Activated CD4-positive, alpha-beta T cell treated with anti-CD3 and anti-CD28 coated beads, Interleukin-2, amount 50 U/mL, for 16 hours (primary cell): ENCODE results near the gene EBNA1BP2.
A peak's percentile ranks its signal among the peaks of the same experiment; 100 is the strongest.
"Not testable (repeated sequence)": the region's sequence is repeated elsewhere in the genome, so short reads cannot be mapped to it uniquely, and the experiment has no call there.

ENCODE experiments used
- DNase-seq: peaks from one replicate; pipeline ENCODE4 v3.0.0-alpha.2; 2020

EBNA1BP2 gene

DNA sequence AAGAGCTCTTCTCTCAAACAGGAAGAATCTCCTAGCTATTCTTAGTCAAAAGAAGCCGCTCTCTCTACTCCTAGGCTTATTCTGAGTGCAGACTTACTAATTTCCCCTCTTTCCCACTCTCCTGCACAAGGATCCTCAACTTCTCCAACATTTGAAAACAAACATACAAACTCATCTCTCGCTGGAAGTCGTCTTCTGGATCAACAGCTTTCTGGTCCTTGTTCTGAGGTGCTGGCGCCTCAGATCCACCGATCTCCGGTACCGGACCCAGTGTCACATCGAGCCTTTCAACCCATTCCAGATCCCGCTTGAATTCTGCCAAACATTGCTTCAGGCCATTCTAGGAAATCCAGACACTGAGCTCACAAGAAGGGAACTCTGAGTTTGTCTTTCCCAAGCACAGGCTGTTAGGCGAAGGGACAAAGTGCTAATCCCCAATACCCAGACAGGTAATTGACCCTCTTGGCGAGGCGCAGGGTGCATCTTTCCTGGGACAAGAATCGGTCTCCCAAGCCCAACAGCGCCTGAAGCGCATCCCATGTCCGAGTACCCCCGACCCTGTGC is 696 bp downstream of the EBNA1BP2 start:
- DNase-seq = no peak

DNA sequence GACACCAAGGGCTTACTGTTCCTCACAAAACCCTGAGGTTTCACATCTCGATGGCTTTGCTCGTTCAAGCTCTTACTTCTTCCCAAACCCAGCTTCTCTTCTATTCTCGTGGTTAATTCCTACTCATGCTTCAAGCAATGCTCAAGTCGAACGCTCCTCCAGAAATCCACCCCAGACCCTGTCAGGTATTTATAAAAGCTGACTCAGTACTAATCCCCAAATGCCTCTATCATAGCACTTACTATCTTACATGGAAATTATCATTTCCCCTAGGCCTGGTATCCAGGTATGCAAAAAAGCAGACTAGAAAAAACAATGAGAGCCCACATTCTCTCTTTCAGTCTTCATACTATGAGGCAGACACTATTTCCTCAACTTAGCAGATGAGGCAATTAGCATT is 6.3 kb downstream of the EBNA1BP2 start:
- DNase-seq = no peak

DNA sequence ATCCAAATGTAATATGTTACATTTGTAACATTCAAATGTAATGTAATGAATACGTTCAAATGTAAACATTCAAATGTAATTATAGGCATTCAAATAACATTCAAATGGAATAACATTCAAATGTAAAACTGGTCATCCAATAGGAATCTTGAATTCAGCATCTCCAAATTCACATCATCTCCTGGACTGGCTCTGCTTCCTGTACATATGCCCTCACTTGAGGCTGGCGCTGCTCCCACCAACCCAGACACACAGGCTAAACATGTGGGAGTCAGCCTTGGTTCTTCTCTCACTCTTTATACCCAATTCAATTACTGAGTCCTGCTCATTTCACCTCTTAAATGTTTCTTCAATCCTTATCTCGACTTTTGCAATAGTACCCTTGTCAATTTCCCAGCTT is 6.9 kb downstream of the EBNA1BP2 start:
- DNase-seq = no peak

DNA sequence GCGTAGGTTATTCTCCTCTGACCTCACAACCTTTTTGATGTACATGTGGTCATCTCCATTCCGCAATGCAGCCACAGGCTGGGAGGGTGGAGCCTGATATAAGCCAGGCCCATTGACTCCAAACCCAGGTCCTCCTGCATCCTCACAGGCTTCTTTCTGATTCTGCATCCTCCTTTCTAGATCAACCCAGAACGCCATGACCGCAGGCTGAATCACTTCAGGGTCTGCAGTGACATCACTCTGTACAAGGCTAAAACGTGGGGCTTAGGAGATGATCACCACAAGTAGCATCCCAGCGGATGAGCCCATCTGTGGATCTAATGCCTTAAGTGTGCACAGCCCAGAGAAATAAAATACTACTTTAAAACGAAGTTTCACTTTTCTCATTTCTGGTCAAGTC is 16.1 kb downstream of the EBNA1BP2 start:
- no peak for DNase-seq

DNA sequence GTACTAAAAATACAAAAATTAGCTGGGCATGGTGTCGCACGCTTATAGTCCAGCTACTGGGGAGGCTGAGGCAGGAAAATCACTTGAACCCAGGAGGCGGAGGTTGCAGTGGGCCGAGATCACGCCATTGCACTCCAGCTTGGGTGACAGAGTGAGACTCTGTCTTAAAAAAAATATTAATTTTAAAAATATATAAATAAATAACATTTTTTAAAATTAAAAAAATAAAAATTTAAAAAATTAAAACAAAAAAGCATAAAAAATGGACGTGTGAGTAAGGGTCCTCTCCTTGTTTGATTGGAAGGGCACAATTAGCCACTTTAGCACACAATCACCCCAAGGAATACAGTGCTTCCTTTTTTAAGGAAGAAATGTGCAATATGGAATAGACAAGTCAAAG is 18.6 kb downstream of the EBNA1BP2 start:
- no peak for DNase-seq

DNA sequence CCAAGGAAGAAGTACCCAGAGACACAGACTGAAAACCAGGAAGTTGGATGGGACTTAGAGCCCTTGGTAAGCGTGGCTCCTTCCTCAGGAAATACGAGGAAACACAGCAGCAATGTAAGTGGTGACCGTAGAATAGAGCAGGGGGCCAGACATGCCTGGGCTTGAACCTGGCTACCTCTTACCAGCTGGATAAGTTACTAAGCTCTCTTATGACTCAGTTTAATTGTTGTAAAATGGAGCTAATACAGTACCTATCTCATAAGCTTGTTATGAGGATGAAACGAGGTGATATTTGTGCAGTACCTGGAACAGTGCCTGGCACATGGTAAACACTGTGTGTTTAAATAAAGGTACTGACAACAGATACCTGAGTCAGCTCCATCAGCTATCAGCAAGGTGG is 19.2 kb downstream of the EBNA1BP2 start:
- DNase-seq = no peak

DNA sequence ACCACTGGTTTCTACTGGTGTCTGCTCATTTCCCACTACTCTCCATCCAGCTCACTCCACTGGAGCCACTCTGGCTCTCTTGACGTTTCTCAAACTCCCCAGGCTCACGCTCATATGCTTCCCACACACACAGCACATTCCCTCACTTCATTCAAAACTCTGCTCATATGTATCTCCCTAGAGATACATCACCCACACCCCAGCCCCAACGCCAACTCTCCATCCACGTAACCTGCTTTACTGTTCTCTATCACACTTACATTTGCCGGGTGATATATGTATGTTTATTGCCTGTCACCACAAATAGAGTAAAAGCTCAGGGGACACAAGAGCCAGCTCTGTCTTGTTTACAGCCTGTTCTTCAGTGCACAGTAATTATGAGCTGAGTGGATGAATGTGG is 22.2 kb downstream of the EBNA1BP2 start:
- no peak for DNase-seq

DNA sequence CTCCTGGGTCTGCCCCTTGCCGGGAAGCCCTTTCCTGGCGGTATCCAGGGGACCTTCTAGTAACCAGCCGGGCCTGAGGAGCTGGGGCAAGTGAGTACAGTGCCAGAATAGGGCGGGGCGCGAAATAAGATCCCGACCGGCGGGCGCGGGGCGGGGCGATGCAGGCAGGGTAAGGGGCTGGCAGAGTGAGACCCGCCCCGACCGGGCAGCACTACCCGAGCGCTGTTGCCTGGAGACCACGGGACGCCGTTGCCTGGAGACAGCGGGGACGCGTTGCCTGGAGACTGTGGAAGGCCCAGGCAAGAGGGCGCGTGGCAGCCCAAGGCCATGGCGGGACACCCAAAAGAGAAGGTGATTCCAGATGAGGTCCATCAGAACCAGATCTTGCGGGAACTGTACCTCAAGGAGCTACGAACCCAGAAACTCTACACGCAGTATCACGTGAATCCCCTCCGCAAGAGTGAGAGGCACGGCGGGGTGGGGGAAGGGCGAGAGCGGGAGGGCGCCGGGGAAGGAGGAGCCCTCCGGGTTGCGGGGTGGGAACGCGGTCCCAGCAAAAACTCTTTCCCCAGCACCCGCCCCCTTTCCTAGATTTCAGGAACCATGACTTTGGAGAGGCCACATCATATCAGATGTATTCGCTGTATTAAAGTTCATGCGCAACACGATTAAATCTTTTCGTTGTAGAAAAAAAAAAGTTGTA is 24.3 kb downstream of the EBNA1BP2 start:
- peak; percentile 43 for DNase-seq

DNA sequence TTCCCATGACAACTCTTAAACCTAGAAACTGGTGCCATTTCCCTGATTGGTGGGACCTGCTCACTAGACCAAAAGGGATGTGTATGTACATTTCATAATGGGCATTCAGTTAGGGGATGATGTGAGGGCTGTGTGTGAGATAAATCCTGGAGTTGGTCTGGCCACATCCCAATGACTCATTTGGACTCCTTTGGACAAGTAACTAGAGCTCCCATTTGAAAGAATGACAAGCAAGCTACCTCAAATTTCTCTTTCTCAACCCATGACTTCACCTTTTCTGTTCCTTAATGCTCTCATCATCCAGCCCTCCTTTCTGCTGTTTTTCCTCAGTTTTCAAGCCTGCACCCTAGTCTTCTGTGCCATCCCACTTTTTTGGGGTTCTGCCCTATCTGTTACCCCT is 27.9 kb downstream of the EBNA1BP2 start:
- DNase-seq = no peak

DNA sequence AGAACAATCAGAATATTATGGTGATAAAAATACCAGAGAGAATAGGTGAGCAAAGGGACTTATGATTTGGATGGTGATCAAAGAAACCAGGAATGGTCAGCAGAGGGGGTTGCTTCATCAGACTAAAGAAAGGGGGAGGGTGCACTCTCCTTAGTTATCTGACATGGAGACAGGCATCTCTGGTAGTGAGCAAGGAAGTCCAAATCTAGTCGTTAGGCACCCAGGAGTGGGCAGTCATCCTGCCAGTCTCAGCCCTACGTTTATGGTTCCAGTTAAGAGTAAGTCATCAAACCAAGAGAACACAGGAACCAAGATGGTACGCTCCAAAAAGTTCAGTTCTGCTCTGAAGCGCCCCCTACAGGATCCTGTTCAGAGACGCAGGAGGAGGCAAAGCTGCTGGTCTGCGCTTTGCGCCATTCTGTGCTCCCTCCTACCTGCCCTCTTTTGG is 28.6 kb downstream of the EBNA1BP2 start:
- peak; percentile 8 for DNase-seq

DNA sequence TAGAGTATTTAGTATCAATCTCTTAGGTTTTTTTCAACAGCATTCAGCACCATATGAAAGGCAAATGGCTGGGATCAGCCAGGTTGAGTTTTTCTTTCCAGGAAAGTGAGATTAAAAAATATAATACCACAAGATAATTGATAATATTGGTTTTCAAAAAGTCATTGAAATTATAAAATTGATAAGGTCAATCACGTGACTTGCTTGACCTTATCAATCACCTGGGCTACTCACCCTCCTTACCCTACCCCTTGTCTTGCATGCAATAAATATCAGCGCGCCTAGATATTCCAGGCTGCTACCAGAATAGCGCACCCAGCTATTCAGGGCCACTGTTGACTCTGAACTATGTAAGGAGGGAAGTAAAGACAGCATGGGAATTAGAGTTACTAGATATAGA is 31.5 kb downstream of the EBNA1BP2 start:
- no peak for DNase-seq

DNA sequence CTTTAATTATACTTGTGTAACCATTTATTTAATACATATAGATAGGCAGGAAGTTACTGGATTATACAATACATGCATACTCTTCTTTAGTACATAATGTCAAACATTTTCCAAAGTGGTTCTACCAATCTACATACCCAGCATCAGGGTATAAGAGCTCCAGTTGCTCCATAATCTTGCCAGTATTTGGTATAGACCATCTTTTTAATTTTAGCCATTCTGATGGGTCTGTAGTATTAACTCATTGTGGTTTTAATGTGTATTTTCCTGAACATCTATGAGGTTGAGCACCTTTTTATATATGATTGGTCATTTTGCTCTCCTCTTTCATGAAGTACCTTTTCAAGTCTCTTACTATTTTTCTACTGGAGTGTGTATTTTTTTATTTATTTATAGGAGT is 32.1 kb downstream of the EBNA1BP2 start:
- DNase-seq = no peak

DNA sequence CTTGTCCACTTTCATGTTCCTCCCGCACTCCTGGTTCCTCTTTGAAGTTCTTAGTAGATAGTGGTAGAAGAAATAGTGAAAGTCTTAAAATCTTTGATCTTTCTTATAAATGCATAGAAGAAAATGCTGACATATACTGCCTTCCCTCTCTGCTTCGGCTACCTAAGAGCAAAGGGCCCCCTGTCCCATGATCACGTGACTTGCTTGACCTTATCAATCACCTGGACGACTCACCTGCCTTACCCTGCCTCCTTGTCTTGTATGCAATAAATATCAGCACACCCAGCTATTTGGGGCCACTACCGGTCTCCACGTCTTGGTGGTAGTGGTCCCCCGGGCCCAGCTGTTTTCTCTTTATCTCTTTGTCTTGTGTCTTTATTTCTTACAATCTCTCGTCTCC is 32.8 kb downstream of the EBNA1BP2 start:
- not testable (repeated sequence) for DNase-seq

DNA sequence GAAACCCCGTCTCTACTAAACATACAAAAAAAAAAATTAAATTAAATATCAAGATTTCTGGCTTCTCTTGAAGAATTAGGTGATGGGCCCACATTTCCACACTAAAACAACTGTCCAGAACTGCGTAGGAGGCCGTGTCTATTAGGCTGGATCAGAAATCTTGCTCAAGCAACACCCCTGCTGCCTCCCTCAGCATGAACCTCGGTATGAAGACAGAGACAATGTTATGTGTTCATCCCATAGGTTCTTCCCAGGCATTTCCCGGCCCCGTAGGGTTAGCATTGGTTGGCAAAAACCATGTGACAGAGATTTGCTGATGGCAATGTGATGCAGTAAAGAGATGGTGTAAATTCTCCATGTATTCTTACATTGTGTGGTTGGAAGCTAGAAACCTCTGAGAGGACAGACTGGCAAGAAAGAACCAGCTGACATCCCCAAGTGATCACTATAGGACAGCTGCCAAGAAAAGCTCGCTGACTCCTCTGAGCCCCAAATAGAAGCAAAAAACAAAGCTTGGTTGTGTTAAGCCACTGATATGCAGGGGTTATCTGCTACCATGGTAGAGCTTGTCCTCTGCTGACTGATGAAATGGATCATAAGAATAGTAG is 34.5 kb downstream of the EBNA1BP2 start:
- no peak for DNase-seq

DNA sequence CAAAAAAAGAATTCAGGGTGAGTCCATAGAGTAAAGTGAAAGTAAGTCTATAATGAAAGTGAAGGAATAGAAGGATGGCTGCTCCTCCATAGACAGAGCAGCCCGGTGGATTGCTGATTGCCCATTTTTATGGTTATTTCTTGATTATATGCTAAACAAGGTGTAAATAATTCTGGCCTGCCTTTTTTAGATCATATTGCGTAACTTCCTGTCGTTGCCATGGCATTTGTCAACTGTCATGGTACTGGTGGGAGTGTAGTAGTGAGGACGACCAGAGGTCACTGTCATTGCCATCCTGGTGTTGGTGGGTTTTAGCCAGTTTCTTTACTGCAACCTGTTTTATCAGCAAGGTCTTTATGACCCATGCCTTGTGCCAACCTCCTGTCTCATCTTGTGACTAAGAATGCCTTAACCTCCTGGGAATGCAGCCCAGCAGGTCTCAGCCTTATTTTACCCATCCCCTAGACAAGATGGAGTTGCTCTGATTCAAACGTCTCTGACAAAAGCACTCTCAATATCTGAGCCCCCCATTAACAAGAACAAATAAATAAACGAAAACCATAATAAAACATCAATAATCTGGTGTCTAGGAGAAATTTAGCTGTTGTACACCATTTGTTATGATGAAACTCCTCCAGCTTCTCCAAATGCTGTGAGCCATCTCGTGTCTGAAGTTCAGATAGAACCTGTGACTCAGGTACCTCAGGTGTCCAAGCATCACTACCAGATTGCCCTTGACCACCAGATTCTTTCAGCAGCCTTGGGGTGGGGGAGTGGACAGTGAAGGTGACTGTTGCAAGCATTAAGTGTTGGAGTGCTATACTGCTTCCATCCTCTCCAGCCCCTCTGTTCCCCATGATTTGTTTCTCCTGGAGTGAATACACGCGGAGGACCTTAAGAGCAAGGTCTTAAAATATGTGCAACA is 36.0 kb downstream of the EBNA1BP2 start:
- no peak for DNase-seq

DNA sequence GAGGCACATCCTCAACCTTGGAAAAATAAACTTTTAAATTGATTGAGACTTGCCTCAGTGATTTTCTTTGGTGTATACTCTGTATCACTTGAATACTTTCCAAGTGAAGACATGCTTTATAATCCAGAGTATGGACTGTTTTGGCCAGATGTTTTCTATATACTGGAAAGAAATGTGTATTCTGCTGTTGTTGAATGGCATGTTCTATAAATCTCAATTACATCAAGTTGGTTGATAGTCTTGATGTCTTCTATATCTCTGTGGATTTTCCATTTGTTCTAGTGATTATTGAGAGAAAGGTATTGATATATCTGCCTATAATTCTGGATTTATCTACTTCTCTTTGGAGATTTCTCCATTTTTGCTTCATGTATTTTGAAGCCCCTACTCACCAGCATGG is 37.5 kb downstream of the EBNA1BP2 start:
- no peak for DNase-seq

DNA sequence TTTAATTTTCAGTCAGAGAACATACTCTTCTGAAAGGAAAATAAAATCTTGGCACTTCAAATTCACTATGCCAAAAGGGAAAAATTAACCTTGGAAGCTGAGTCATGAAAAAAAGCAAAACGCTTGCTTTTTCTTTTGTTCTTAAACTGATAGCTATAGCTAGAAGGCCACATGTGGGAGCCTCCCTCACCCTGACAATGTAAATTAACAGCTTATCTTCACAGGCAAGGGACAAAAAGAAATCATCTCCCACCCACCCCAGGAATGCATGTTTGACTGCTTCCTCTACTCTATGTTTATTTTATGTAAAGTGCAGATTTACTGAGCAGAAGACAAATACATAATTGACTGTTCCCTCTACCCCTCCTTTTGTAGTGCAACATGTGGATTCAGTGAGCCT is 38.0 kb downstream of the EBNA1BP2 start:
- DNase-seq = no peak

DNA sequence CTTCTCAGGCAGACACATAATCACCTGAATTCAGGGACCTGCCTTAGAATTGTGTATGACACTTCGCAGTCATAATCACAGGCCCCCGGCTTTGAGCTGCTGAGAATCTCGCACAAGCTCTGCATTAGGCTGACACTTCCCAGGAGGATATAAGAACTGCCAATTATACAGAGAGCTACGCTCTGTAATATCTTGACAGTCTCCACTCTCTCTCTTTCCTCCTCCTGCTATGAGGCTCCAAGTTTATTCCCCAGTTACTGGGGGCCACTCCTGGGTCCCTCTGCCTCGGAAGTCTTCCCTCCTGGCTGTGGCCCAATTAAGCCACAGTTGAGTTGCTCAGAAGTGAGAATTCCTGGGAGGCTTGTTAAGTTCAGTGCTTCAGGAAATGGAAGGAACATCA is 42.7 kb downstream of the EBNA1BP2 start:
- DNase-seq = no peak

DNA sequence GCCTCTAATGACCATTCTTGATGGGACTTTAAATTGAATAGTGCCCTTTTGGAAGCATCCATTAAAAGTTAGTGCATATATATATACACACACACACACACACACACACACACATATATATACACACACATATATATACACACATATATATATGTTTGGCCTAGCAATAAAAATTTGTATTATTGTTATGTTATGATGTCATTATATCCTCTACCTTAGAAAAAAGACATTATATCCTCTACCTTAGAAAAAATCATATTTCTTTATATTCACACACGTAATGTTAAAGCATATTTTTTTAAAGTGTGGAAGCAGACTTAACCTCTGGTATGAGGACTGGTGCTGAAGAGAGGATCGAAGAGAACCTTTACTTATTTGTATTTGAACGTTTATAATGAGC is 43.3 kb downstream of the EBNA1BP2 start:
- no peak for DNase-seq

DNA sequence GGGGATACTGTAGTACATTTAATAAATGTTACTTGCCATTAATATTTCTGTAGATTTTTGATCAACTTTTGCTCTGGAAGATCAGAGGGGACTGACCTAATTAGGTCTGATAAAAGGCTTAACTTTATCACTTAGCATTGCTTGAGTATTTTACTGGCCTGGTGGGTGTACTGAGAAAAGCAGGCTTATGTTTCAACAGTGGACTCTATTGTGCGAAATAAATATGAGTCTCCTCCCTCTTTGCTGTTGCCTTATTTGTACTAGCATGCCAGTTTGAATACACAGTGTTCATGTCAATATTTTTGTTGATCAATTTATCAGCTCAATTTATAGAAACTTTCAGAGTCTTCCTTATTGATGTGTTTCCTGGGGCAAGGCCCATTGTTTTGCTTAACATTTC is 49.1 kb downstream of the EBNA1BP2 start:
- DNase-seq = no peak

DNA sequence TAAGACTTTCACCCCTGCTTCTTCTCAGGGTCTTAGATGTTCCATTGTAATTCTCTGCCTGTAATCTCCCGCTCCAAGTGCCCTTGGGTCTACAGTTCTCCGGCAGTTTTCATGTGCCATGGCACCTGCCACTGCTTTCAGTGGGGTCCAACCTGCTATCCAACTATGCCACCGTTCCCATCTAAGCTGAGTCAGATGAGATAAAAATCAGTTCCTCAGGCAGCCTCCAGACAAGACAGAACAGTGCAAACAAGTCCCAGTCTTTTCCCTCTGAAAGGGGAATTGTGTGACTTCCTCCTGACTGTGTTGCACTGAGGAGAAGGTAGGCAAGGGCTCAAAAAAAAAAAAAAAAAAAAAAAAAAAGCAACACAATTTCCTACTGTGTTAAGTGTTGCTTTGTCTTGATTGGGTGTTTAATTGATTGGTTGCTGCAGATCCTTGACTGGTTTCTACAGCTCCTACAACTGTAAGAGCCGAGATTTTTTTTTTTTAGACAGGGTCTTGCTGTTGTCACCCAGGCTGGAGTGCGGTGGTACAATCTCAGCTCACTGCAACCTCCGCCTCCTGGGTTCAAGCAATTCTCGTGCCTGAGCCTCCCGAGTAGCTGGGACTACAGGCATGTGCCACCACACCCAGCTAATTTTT is 50.7 kb downstream of the EBNA1BP2 start:
- no peak for DNase-seq

DNA sequence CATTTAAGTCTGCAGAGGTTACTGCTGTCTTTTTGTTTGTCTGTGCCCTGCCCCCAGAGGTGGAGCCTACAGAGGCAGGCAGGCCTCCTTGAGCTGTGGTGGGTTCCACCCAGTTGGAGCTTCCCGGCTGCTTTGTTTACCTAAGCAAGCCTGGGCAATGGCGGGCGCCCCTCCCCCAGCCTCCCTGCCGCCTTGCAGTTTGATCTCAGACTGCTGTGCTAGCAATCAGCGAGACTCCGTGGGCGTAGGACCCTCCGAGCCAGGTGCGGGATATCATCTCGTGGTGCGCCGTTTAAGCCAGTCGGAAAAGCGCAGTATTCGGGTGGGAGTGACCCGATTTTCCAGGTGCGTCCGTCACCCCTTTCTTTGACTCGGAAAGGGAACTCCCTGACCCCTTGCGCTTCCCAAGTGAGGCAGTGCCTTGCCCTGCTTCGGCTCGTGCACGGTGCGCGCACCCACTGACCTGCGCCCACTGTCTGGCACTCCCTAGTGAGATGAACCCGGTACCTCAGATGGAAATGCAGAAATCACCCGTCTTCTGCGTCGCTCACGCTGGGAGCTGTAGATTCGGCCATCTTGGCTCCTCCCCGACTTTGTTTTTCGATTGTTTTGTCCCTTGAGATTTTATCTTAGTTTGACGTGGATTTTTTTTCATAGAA is 52.0 kb downstream of the EBNA1BP2 start:
- not testable (repeated sequence) for DNase-seq
